GM18861 (cell line): ENCODE results near the gene COLEC12.

Source experiments
- ATAC-seq: cut with Tn5 transposase; IDR thresholded peaks from one replicate; pipeline ENCODE4 v1.9.1; 2021; ENCODE audit not compliant: unreplicated experiment

The COLEC12 gene

DNA sequence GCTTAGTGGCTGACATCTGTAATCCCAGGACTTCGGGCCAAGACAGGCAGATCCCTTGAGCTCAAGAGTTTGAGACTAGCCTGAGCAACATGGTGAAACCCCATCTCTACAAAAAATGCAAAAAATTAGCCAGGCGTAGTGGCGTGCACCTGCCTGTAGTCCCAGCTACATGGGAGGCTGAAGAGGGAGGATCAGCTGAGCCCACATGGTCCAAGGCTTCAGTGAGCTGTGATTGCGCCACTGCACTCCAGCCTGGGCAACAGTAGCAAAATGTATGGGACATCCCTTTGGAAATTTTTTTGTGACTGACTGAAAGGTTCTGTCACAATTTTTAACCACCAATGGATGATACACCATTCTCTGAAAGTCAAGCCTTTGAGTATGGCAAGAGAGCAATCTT lies 6.3 kb upstream of the COLEC12 start:
- no peak for ATAC-seq

DNA sequence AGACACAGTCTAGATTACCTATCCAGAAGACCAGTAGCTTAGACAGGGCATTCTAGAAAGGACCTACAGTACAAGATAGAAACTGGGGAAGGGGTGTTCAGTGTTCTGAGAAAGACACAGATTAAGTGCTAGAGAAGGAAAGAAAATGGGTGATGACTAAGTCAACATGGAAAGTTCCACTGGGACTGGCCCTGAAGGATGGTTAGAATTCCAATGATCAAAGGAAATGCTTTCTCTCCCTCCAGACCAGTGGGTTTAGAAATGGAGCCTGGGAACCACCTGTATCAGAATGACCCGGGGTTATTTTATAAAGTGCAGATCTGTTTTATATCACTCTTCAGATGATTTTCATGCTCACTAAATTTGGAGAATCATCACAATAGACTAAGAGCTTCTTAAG lies 5.8 kb upstream of the COLEC12 start:
- ATAC-seq = no peak

- ATAC-seq = peak; percentile 97
Observed at GRCh38 chr18:505483-506122, 5.1 kb upstream of the COLEC12 start.

GRCh38 chr18:501406-501714 lies 859 bp upstream of the COLEC12 start:
- no peak for ATAC-seq

- no peak for ATAC-seq
Observed at GRCh38 chr18:499776-500631, 497 bp downstream of the COLEC12 start.

GRCh38 chr18:498931-499775 lies 1.3 kb downstream of the COLEC12 start:
- ATAC-seq = no peak

DNA sequence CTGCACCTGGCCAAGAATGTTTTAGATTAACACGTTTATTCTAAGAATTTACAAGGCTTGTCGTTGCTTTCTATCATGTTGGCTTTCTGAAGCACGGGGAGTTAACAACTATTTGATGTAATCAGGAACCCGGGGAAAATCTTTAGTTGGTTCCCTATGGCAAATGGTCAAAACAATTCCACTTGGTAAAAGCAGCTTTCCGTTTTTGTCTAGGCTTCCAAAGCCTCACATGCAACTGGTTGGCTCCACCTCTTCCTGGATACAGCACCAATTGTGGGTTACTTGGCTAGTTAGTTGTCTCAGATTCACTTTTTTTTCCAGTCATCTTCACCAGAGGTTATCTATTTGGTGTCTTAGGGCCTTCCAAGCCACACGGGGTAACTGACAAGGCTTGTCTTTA lies 2.8 kb downstream of the COLEC12 start:
- ATAC-seq = no peak

DNA sequence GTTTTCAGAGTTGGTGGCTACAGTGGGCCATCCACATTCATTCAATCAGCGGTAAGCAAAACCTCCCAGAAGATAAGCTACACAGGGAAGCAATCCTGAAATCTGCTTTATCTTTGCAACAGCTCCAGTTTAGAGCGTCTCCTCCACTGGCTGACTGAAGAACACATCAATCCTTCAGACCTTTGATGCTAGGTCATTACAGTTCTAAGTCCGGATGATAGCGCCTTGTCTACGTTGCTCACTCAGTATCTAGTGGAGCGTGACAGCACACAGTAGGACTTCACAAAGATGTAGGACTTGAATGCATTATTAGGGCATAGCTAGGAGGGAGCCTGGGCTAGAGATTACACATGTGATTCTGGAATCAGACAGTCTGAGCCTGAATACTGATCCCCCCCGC lies 5.0 kb downstream of the COLEC12 start:
- ATAC-seq = no peak

DNA sequence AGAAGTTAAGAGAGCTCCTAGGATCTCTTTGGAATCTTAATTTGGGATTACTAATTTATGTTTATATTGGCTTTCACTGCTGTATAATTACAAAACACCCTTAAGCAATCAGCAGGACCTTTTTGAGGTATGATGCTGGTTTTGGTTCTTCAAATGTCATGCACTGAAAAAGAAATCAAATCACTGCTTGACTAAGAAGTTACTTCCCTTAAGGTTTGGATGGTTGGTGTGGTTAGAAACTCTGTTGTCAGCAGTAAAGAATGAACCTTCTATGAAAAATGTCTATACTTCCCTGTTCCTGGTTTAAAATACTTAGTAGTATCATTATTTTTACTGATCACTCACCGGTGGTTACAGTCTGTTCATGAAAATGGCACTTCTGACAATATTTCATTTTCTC lies 5.5 kb downstream of the COLEC12 start:
- ATAC-seq = no peak

DNA sequence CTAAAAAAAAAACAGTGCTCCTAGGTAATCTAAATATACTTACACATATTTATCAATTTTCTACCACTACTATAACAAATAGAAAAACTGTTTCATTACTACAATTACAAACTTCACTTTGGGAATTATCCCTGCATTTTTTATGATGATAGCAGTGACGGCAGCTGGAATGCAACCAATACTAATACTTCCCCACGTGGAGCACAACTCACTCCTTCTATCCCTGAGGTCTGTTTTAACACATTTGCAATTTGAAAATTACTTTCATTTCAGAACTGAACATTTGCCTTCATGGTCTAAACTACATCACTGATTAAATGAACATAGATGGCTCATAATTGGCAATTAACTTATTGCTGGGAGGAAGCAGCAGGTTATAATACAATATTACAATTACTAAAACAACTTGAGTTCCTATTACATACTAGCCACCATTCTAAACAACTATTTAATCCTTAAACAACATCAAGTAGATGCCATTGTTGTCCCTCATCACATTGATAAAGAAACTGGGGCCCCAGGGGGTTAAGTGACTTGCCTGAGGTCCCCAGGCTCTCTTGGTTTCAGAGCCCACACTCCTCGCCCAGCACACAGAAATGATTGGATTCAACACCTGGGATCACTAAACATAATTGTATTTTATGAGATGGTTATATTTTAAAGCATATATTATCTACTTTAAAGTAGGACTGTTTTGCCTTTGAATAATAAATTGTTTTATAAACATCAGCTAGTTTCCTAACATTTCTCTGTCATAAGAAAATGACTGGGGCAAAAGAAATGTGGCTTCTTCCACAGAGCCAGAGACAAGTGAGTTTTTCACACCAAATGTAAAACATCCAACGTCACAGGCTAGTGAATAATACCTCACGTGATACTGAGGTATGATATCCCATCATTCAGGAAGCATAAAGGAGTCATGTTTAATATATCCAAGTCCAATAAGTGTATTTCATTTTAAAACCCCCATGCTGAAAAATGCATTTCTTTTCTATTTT lies 6.2 kb downstream of the COLEC12 start:
- ATAC-seq = no peak

- ATAC-seq = no peak
Observed at GRCh38 chr18:492451-492850, 8.1 kb downstream of the COLEC12 start.

DNA sequence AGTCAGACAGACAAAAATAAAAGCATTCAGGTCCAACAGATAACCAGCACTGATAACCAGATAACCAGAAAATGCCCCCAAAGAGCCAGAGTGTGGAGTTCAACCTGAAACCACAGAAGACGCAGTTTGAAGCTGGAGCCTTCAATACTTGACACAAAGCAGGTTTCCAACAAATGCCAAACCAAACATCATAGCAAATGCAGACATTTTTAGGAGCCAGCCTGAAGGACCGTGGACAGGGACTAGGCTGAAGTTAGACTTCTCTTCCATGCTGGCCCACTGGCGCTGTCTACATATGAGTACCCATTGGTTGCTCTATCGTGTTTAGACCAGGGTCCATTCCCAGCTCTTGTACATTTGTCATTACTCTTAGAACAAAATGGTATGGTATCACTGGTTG lies 9.9 kb downstream of the COLEC12 start:
- no peak for ATAC-seq

DNA sequence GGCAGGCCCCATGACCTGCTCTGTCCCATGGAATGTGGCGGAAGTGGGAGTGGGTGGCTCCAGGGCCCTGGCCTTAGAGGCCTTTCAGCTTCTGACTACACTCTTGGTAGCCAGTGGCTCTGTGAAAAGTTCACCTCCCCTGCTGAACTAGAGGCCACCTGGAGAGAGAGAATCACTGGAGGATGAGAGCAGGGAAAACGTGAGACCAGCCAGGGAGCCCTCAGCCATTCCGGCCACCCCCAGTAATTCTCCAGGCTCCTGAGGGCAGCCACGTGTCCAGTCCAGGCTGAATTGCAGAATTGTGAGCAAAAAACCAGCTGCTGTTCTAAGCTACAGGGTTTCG lies 10.5 kb downstream of the COLEC12 start:
- ATAC-seq = no peak

DNA sequence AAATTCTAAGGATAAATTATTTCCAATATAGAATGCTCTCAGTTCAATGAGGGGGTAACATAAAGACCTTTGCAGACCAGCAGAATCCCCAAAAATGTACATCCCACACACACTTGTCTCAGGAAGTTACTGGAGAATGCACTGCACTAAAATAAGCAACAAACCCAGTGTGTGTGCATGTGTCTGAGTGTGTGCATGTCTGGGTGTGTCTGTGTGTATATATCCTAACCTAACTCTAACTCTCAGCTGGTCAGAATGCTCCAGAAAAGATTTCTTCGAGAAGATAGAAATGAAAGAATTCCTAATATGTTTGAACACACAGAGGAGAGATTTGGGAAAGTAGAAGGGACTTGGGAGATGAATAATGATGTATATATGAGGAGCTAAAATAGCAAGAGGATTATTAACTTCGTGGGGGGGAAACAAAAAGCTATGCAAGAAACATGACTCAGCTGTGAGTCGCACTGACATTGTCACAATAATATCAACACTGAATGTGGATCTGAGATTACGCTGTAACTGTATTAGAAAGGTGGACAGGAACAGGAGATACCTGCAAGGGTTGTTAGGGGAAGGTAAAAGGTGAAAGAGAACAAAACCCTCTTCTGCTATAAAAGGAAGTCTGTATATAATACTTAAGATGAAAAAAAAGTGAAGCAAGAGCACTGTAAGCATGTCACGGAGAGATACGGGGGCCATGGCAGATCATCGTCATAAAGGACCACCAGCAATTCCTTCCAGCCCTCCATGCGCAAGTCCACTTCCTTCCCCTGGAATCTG lies 11.1 kb downstream of the COLEC12 start:
- no peak for ATAC-seq

DNA sequence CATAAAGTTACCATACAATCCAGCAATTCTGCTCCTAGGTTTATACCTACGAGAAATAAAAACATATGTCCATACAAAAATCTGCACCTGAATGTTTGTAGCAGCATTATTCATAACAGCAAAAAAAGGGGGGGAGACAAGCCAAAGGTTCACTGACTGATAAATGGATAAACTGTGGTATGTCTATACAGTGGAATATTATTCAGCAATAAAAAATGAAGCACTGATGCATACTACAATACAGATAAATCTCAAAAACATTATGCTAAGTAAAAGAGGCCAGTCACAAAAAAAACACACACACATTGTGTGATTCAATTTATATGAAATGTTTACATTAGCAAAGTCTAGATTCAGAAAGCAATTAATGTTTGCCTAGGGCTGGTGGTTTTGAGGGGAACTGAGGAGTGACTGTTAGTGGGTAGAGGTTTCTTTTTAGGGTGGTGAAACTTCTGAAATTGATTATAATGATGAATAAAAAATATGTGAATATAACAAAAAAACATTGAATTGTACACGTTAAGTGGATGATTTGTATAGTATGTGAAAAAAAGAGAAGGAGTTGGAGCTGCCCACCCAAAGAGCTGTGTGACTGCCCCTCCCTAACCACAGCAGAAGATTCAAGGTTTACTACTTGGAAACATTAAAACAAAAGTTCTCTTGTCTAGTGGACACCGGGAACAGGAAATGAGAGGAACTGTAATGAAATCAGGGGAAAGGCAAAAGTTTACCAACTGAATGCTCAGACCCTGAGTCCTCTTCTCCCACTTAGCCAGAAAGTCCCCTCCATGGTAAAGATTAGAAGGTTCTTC lies 13.4 kb downstream of the COLEC12 start:
- ATAC-seq = no peak

GRCh38 chr18:484749-485464 lies 15.6 kb downstream of the COLEC12 start:
- ATAC-seq = peak; percentile 72

DNA sequence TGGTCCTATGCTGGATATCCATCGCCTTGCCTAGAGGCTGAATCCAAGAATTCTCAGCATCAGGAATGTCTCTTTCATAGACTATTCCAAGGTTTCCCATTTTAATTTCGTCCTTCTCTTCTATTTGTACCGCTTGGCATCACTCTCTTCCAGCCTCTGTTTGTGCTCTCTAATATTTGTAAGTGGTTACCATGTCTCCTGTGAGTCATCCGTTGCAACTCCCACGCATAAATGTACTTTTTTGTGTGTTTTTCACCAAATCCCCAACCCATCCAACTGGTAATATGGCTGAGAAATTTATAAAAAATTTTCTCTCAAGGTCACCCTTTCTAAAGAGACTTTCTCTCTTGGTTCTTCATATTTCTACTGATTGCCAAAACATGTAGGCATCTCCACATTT lies 21.8 kb downstream of the COLEC12 start:
- no peak for ATAC-seq

GRCh38 chr18:477565-477964 lies 22.9 kb downstream of the COLEC12 start:
- no peak for ATAC-seq

DNA sequence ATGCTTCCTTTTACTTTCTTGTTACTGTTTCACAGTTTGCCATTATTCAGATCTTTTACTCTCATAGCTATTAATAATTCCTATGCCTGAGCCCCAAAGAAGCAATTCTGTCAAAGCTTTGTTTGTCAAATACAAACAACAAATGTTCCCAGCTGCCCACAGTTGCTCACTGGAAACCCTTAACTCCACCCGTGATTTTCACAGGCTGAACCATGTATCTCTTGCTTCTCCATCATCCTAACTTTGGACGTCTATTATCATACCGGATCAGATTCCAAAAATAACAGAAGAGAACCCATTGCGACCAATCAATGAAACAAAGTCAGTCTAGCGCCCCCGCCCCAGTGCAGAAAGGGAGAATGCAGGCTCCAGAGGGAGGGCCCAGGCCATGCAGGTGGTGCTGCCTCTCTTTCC lies 24.2 kb downstream of the COLEC12 start:
- ATAC-seq = no peak
